Lung (tissue), 12 donors: ENCODE data around the gene GFOD1. TPM values are rescaled to one million over a fixed set of nuclear protein-coding genes. Genes with fewer than 3 reads are reported as not detected.
"Not testable (repeated sequence)": the region's sequence is repeated elsewhere in the genome, so short reads cannot be mapped to it uniquely, and the experiment has no call there.

ENCODE experiments used
- ATAC-seq: fragments of 200-7000 bp; cut with Tn5 transposase; one replicate; pipeline ENCODE4 v1.9.1; 2020; ENCODE audit warnings: moderate number of reproducible peaks; ENCODE audit not compliant: insufficient read depth, low FRiP score
- DNase-seq, 3 donors: peaks; one replicate each; pipeline ENCODE4 v3.0.0-alpha.2; 2013 to 2017
- H3K27ac ChIP-seq, 2 donors: one replicate each; pipeline ENCODE4 v1.5.1; 2013; ENCODE audit warnings: mild to moderate bottlenecking in 2 of 2, moderate library complexity in 2 of 2, control low read depth in 1 of 2, inconsistent platforms in 1 of 2, low read depth in 1 of 2, low read length in 1 of 2
- H3K27me3 ChIP-seq, 3 donors: one replicate each; pipeline ENCODE4 v1.5.1; 2013; ENCODE audit warnings: low read length in 2 of 3; ENCODE audit not compliant: control insufficient read depth in 3 of 3, insufficient read depth in 3 of 3
- H3K36me3 ChIP-seq, 4 donors: one replicate each; pipeline ENCODE4 v1.5.1; 2013; ENCODE audit warnings: low read length in 4 of 4, mild to moderate bottlenecking in 1 of 4, moderate library complexity in 1 of 4; ENCODE audit not compliant: control insufficient read depth in 4 of 4, insufficient read depth in 4 of 4
- H3K4me1 ChIP-seq, 5 donors: one replicate each; pipeline ENCODE4 v1.5.1; 2013; ENCODE audit warnings: low read length in 5 of 5, mild to moderate bottlenecking in 2 of 5, moderate library complexity in 1 of 5; ENCODE audit not compliant: control insufficient read depth in 5 of 5, insufficient read depth in 5 of 5
- H3K4me3 ChIP-seq: one replicate; pipeline ENCODE4 v1.5.1; 2013; ENCODE audit warnings: mild to moderate bottlenecking, control low read depth, moderate library complexity
- H3K9ac ChIP-seq, 2 donors: one replicate each; pipeline ENCODE4 v1.5.1; 2013; ENCODE audit warnings: low read length in 2 of 2, control low read depth in 1 of 2; ENCODE audit not compliant: insufficient read depth in 1 of 2
- H3K9me3 ChIP-seq, 4 donors: one replicate each; pipeline ENCODE4 v1.5.1; 2013; ENCODE audit warnings: low read length in 3 of 4, mild to moderate bottlenecking in 1 of 4, moderate library complexity in 1 of 4; ENCODE audit not compliant: control insufficient read depth in 4 of 4, insufficient read depth in 3 of 4
- WGBS, 2 donors: extraction: QIAGEN DNeasy Blood & Tissue Kit; methylation state at CpG; one replicate each; pipeline ENCODE4 v1.1.7; 2013; 5-methylcytosine and 5-hydroxymethylcytosine counted together
- polyA plus RNA-seq, 2 donors: library from polyadenylated mRNA; stranded (reverse); fragments of 200-250 nt; gene quantifications; one replicate each; pipeline ENCODE4 v1.2.1, GENCODE V29; 2013
- total RNA-seq, 2 donors: library from RNA; depleted of rRNA in 1 of 2; stranded (reverse); fragments of >200 nt in 1 of 2; gene quantifications; one replicate each; pipeline ENCODE4 v1.2.1, GENCODE V29; 2014 to 2021
- TF ChIP-seq, protein P1 (sequence below): IDR thresholded peaks from 2 replicates; pipeline ENCODE4 v1.5.1; 2012; ENCODE audit warnings: mild to moderate bottlenecking; ENCODE audit errors: control extremely low read depth, extremely low read depth
- donor health status: control.
- donor health status: control.
- donor health status: Bipolar disorder and iron deficiency.
- donor health status: healthy.
- donor health status: DM: yes; HTN: yes; CAD: no.

GFOD1 gene
- total and polyA plus RNA-seq, 4 donors = 4.0 to 22.8 (median 7.9) TPM

DNA sequence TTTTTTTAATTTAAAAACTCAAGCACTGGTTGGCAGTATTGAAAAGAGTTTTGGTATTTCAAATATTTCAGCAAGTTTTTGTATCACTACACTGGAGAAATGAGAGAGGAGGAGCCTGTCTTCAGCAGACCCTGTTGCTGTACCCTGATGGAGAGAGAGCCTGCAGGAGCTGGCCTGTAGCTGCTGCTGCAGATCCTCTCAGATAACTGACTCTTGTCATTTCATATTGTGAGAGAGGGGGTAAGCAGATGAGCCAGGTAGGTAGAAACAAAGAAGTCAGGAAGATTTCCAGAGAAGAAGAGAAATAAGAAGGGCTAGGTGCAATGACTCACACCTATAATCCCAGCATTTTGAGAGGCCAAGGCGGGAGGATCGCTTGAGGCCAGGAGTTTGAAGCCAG is 94.9 kb downstream of the GFOD1 start:
- Histone ChIP-seq H3K36me3 (no peaks in the 10 kb centered on the region), H3K27ac (no peak overlapping the region), H3K9ac (no peak overlapping the region), H3K9me3 (no peaks in the 10 kb centered on the region), H3K4me3 (no peak overlapping the region), H3K27me3 (no peaks in the 10 kb centered on the region), H3K4me1 (peaks cover 5 to 21% (median 11%) of the 10 kb centered on the region in 5 donors)
- TF ChIP-seq, protein P1, sequence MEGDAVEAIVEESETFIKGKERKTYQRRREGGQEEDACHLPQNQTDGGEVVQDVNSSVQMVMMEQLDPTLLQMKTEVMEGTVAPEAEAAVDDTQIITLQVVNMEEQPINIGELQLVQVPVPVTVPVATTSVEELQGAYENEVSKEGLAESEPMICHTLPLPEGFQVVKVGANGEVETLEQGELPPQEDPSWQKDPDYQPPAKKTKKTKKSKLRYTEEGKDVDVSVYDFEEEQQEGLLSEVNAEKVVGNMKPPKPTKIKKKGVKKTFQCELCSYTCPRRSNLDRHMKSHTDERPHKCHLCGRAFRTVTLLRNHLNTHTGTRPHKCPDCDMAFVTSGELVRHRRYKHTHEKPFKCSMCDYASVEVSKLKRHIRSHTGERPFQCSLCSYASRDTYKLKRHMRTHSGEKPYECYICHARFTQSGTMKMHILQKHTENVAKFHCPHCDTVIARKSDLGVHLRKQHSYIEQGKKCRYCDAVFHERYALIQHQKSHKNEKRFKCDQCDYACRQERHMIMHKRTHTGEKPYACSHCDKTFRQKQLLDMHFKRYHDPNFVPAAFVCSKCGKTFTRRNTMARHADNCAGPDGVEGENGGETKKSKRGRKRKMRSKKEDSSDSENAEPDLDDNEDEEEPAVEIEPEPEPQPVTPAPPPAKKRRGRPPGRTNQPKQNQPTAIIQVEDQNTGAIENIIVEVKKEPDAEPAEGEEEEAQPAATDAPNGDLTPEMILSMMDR = no peak
- no peak for DNase-seq
- WGBS, 2 donors = 81 to 96% methylated on average over 2 of the region's 2 CpGs
- no peak for ATAC-seq

DNA sequence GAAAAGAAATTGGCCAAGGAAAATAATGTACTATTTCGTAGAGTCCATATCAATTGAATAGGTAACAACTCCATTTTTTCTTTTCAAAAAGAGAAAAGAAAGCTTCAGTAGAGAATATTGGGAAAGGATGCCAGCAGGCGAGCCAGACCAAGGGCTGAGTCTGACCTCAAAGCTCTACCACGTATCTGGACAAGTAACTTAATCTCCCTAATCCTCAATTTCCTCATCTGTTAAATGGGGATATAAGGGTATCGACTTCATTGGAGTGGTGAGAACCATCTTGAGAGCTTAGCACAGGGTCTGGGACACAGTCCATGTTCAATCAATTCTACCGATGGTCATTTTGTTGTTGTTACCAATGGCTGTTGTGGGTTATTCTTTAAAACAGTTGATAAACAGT is 95.9 kb downstream of the GFOD1 start:
- Histone ChIP-seq H3K27me3 (no peaks in the 10 kb centered on the region), H3K4me1 (peaks cover 5 to 16% (median 10%) of the 10 kb centered on the region in 5 donors), H3K27ac (no peak overlapping the region), H3K9ac (no peak overlapping the region), H3K36me3 (no peaks in the 10 kb centered on the region), H3K9me3 (no peaks in the 10 kb centered on the region), H3K4me3 (no peak overlapping the region)
- no peak for DNase-seq
- WGBS, 2 donors = 92 to 96% methylated on average over 5 of the region's 5 CpGs
- TF ChIP-seq, protein P1 = no peak
- ATAC-seq = no peak

DNA sequence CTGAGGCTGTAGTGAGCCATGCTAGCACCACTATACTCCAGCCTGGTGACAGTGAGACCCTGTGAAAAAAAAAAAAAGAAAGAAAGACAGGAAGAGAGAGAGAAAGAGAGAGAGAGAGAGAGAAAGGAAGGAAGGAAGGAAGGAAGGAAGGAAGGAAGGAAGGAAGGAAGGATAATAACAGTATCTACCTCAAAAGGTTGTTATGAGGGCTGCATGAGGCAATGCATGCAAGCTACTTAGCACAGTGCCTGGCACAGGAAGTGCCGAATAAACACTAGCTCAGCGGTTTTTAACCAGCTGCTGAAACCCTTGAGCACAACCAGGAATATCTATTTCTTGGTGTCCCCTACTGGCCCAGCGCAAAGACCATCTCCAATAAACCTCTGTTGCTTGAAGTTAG is 96.7 kb downstream of the GFOD1 start:
- ATAC-seq (no peak), DNase-seq (no peak)
- Histone ChIP-seq H3K4me3 (no peak overlapping the region), H3K27ac (no peak overlapping the region), H3K9ac (no peak overlapping the region), H3K9me3 (no peaks in the 10 kb centered on the region), H3K4me1 (peaks cover 3 to 9% (median 6%) of the 10 kb centered on the region in 5 donors), H3K36me3 (no peaks in the 10 kb centered on the region), H3K27me3 (no peaks in the 10 kb centered on the region)
- 60 to 63% methylated on average over 3 of the region's 3 CpGs for WGBS, 2 donors
- TF ChIP-seq, protein P1 = no peak

DNA sequence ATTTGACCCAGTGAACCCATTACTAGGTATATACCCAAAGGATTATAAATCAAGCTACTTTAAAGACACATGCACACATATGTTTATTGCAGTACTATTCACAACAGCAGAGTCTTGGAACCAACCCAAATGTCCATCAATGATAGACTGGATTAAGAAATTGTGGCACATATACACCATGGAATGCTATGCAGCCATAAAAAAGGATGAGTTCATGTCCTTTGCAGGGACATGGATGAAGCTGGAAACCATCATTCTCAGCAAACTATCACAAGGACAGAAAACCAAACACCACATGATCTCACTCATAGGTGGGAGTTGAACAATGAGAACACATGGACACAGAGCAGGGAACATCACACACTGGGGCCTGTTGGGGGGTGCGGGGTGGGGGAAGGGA is 98.2 kb downstream of the GFOD1 start:
- H3K9me3 ChIP-seq, H3K9ac ChIP-seq, ATAC-seq, H3K27me3 ChIP-seq, H3K4me3 ChIP-seq, H3K36me3 ChIP-seq, H3K4me1 ChIP-seq, DNase-seq, H3K27ac ChIP-seq: not testable (repeated sequence)
- 94 to 100% methylated on average over 1 of the region's 1 CpG for WGBS, 2 donors

DNA sequence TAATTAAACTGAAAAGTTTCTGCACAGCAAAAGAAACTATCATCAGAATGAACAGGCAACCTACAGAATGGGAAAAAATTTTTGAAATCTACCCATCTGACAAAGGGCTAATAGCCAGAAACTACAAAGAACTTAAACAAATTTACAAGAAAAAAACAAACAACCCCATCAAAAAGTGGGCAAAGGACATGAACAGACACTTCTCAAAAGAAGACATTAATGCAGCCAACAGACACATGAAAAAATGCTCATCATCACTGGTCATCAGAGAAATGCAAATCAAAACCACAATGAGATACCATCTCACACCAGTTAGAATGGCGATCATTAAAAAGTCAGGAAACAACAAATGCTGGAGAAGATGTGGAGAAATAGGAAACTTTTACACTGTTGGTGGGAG is 98.6 kb downstream of the GFOD1 start:
- 100% methylated on average over 1 of the region's 1 CpG for WGBS, 2 donors
- not testable (repeated sequence) for ATAC-seq, H3K9ac ChIP-seq, H3K27me3 ChIP-seq, H3K4me3 ChIP-seq, H3K36me3 ChIP-seq, H3K9me3 ChIP-seq, DNase-seq, H3K4me1 ChIP-seq, H3K27ac ChIP-seq
